Fibroblast of lung (primary cell): ENCODE measurements around the gene CHN2. TPM values are rescaled to one million over a fixed set of nuclear protein-coding genes. Genes with fewer than 3 reads are reported as not detected.

Experiments used
- DNase-seq, 2 donors: peaks; one replicate each; pipeline versions ENCODE4 v3.0.0 to v3.0.0-alpha.2; 2010; ENCODE audit warnings: low read depth in 2 of 2
- H2AFZ ChIP-seq: 2 replicates; pipeline ENCODE4 v1.5.1; 2012; ENCODE audit warnings: low read length, control low read depth, inconsistent platforms
- H3K27ac ChIP-seq: 2 replicates; pipeline ENCODE4 v1.5.1; 2011; ENCODE audit warnings: low read length, control low read depth; ENCODE audit not compliant: insufficient read depth
- H3K27me3 ChIP-seq: 2 replicates; pipeline ENCODE4 v1.5.1; 2011; ENCODE audit warnings: mild to moderate bottlenecking, low read length; ENCODE audit not compliant: control insufficient read depth, insufficient read depth
- H3K36me3 ChIP-seq: 2 replicates; pipeline ENCODE4 v1.5.1; 2011; ENCODE audit warnings: low read length; ENCODE audit not compliant: control insufficient read depth, insufficient read depth
- H3K4me1 ChIP-seq: 2 replicates; pipeline ENCODE4 v1.5.1; 2011; ENCODE audit warnings: low read length; ENCODE audit not compliant: control insufficient read depth, insufficient read depth; ENCODE audit errors: extremely low read depth
- H3K4me2 ChIP-seq: 2 replicates; pipeline ENCODE4 v1.5.1; 2011; ENCODE audit warnings: low read length, control low read depth; ENCODE audit not compliant: insufficient read depth; ENCODE audit errors: extremely low read depth
- H3K4me3 ChIP-seq, 4 experiments: fragments of 200-600 bp in 1 of 4; sonication (generic) in 1 of 4; replicated peaks in 1 of 4; 2 replicates each; pipeline ENCODE4 v1.5.1; 2011 to 2016; ENCODE audit warnings: low read length in 4 of 4, low read depth in 3 of 4, mild to moderate bottlenecking in 3 of 4, control low read depth in 2 of 4, inconsistent platforms in 1 of 4, mixed read lengths in 1 of 4; ENCODE audit not compliant: insufficient read depth in 1 of 4; ENCODE audit errors: control extremely low read depth in 1 of 4
- H3K79me2 ChIP-seq: 2 replicates; pipeline ENCODE4 v1.5.1; 2012; ENCODE audit warnings: mild to moderate bottlenecking, low read length, inconsistent platforms; ENCODE audit not compliant: control insufficient read depth, insufficient read depth
- H3K9ac ChIP-seq: 2 replicates; pipeline ENCODE4 v1.5.1; 2011; ENCODE audit warnings: mild to moderate bottlenecking, low read length, control low read depth; ENCODE audit not compliant: insufficient read depth
- H3K9me3 ChIP-seq: 2 replicates; pipeline ENCODE4 v1.5.1; 2012; ENCODE audit warnings: low read depth, low read length; ENCODE audit not compliant: control insufficient read depth, insufficient read depth
- H4K20me1 ChIP-seq: 2 replicates; pipeline ENCODE4 v1.5.1; 2011; ENCODE audit warnings: low read length; ENCODE audit not compliant: control insufficient read depth, insufficient read depth; ENCODE audit errors: extremely low read depth
- EZH2 ChIP-seq: IDR thresholded peaks from 2 replicates; pipeline ENCODE4 v1.5.1; 2012; ENCODE audit warnings: low read length, control low read depth, mild to moderate bottlenecking; ENCODE audit errors: missing control alignments
- polyA plus RNA-seq, 2 donors: library from polyadenylated mRNA; depleted of rRNA in 1 of 2; stranded (reverse) in 1 of 2; unstranded in 1 of 2; fragments of >200 nt; gene quantifications; 2 replicates each; pipeline ENCODE4 v1.2.1, GENCODE V29; 2011 to 2012; ENCODE audit warnings: missing spikeins in 1 of 2
- total RNA-seq: library from RNA; depleted of rRNA; stranded (reverse); fragments of >200 nt; gene quantifications from 2 replicates; pipeline ENCODE4 v1.2.1, GENCODE V29; 2014
- TF ChIP-seq, protein P1 (sequence below), 2 donors: IDR thresholded peaks in 1 of 2; conservative IDR thresholded peaks in 1 of 2; 1 replicate in 1 of 2; 2 replicates in 1 of 2; pipeline ENCODE4 v1.5.1; 2011 to 2012; ENCODE audit warnings: low read length in 2 of 2, control low read depth in 1 of 2, inconsistent platforms in 1 of 2, low read depth in 1 of 2, mild to moderate bottlenecking in 1 of 2

The CHN2 gene
- total and polyA plus RNA-seq, 2 donors (not counting 1 experiment from before 2014, with no cell fraction given): 0.33 to 0.53 TPM

- Histone ChIP-seq H2AFZ (no peak overlapping the region), H4K20me1 (no peaks in the 10 kb centered on the region), H3K9me3 (no peaks in the 10 kb centered on the region), H3K79me2 (no peaks in the 10 kb centered on the region), H3K4me3 (no peak overlapping the region), H3K36me3 (no peaks in the 10 kb centered on the region), H3K27me3 (no peaks in the 10 kb centered on the region), H3K4me2 (no peak overlapping the region), H3K9ac (no peak overlapping the region), H3K27ac (no peak overlapping the region), H3K4me1 (no peaks in the 10 kb centered on the region)
- peak; percentile 7 to 72 for DNase-seq
- TF ChIP-seq EZH2: no peak
- TF ChIP-seq, protein P1, sequence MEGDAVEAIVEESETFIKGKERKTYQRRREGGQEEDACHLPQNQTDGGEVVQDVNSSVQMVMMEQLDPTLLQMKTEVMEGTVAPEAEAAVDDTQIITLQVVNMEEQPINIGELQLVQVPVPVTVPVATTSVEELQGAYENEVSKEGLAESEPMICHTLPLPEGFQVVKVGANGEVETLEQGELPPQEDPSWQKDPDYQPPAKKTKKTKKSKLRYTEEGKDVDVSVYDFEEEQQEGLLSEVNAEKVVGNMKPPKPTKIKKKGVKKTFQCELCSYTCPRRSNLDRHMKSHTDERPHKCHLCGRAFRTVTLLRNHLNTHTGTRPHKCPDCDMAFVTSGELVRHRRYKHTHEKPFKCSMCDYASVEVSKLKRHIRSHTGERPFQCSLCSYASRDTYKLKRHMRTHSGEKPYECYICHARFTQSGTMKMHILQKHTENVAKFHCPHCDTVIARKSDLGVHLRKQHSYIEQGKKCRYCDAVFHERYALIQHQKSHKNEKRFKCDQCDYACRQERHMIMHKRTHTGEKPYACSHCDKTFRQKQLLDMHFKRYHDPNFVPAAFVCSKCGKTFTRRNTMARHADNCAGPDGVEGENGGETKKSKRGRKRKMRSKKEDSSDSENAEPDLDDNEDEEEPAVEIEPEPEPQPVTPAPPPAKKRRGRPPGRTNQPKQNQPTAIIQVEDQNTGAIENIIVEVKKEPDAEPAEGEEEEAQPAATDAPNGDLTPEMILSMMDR (conservative IDR thresholded peaks at IDR 0.05 in 1 of 2, IDR thresholded peaks at IDR 0.05 in 1 of 2; ENCODE audit: low read depth in 1 of 2, low read length in 2 of 2): no peak
Observed at GRCh38 chr7:29370531-29371314, 176.1 kb downstream of the CHN2 start.

DNA sequence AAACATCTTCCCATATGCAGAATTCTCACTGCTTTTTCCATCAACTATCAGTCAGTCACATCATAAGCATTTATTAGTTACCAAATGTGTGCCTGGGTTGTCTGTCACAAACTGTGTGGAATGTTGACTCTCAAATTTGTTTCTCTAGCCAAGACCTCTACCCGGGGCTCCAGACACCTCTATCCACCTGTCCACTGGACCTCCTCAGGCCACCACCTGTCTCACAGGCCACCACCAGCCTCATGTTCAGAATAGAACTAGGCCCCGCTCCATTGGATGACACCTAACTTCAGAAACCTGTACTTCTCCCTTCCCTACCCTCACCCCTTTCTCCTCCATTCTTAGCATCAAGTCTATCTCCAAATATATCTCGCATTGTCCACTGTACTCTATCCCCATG lies 176.9 kb downstream of the CHN2 start:
- H3K27ac ChIP-seq: no peak overlapping the region

DNA sequence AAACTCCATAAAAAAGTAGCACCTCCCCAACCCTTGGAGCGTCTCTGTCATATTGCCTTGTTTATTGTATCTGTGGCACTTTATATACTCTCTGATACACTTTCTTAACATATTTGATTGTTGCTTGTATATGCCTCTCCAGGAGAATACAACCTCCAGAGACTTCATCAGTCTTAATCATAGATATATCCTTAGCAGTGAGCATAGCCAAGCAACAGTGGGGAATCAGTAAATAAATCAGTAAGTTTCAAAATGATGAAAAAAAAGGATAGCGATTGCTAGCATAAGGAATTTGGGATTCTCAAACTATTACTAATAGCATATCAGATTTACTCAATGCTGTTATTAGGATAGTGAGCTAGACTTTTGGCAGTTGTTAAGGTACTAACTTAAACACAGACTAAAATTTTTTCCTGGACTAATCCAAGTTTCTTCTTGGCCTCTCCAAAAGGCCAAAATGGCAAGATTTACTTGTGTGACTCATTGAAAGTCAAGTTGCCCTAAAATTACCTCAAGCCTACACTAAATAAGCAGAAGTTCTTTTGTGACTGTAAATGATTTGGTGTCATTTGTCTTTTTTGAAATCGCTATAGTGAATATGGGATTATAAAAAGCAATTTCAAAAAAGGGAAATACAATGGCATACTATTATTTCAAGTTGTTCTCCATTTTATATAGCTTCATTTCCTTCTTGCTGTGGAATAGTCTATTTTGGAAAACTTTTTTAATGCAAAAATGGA lies 177.9 kb downstream of the CHN2 start:
- Histone ChIP-seq H3K9ac (no peak overlapping the region), H3K79me2 (no peaks in the 10 kb centered on the region), H4K20me1 (no peaks in the 10 kb centered on the region), H3K4me2 (no peak overlapping the region), H3K4me1 (no peaks in the 10 kb centered on the region), H3K27ac (no peak overlapping the region), H3K36me3 (no peaks in the 10 kb centered on the region), H3K27me3 (no peaks in the 10 kb centered on the region), H3K9me3 (no peaks in the 10 kb centered on the region), H2AFZ (no peak overlapping the region), H3K4me3 (no peak overlapping the region)
- DNase-seq: peak; percentile 14 to 58
- TF ChIP-seq EZH2: no peak
- TF ChIP-seq, protein P1 (conservative IDR thresholded peaks at IDR 0.05 in 1 of 2, IDR thresholded peaks at IDR 0.05 in 1 of 2; ENCODE audit: low read depth in 1 of 2, low read length in 2 of 2): no peak

More for the DNA sequence above, 176.9 kb downstream of the CHN2 start:
- H3K79me2 ChIP-seq: no peaks in the 10 kb centered on the region
- H2AFZ ChIP-seq: no peak overlapping the region
- no peak overlapping the region for H3K4me2 ChIP-seq
- no peaks in the 10 kb centered on the region for H3K27me3 ChIP-seq
- H3K4me1 ChIP-seq: no peaks in the 10 kb centered on the region
- H4K20me1 ChIP-seq: no peaks in the 10 kb centered on the region
- H3K4me3 ChIP-seq: no peak overlapping the region
- DNase-seq: no peak
- no peaks in the 10 kb centered on the region for H3K36me3 ChIP-seq
- no peak overlapping the region for H3K9ac ChIP-seq
- no peak for TF ChIP-seq EZH2
- TF ChIP-seq, protein P1 (conservative IDR thresholded peaks at IDR 0.05 in 1 of 2, IDR thresholded peaks at IDR 0.05 in 1 of 2; ENCODE audit: low read depth in 1 of 2, low read length in 2 of 2): no peak
- H3K9me3 ChIP-seq: no peaks in the 10 kb centered on the region
